MCF 10A (cell line): ENCODE measurements around the gene RAD51B. TPM values are rescaled to one million over a fixed set of nuclear protein-coding genes. Genes with fewer than 3 reads are reported as not detected.
A peak's percentile ranks its signal among the peaks of the same experiment; 100 is the strongest.

Experiments used
- BruUV-seq: library from RNA; stranded (reverse); fragments of 400-500 nt; replicated peaks from 2 replicates; lab custom pipeline; 2021; lab: Mats Ljungman, UMichigan
- CTCF ChIA-PET: fragments of 300-600 bp; sonication (Branson Sonifier 250); formaldehyde crosslinking; extraction: SDS; loops from one replicate; lab custom pipeline; 2021; ENCODE audit warnings: antibody characterized with exemption, inconsistent platforms; lab: Yijun Ruan, JAX
- POLR2A ChIA-PET: fragments of 300-600, 350-650 bp; sonication (Branson Sonifier 250); formaldehyde crosslinking; extraction: SDS; loops from one replicate; lab custom pipeline; 2020; ENCODE audit warnings: antibody characterized with exemption, inconsistent platforms; lab: Yijun Ruan, JAX
- DNase-seq: peaks from one replicate; pipeline ENCODE4 v3.0.0-alpha.2; 2018; ENCODE audit not compliant: unreplicated experiment
- H3K27ac Mint-ChIP-seq: one replicate; pipeline ENCODE4 v1.8.0; 2022; ENCODE audit warnings: mild to moderate bottlenecking, low read depth, mixed read lengths; ENCODE audit not compliant: unreplicated experiment
- H3K27me3 Mint-ChIP-seq: one replicate; pipeline ENCODE4 v1.8.0; 2022; ENCODE audit warnings: mixed read lengths; ENCODE audit not compliant: insufficient read depth, unreplicated experiment
- H3K36me3 Mint-ChIP-seq: one replicate; pipeline ENCODE4 v1.8.0; 2022; ENCODE audit warnings: mild to moderate bottlenecking, moderate library complexity, mixed read lengths; ENCODE audit not compliant: insufficient read depth, unreplicated experiment
- H3K4me1 Mint-ChIP-seq: one replicate; pipeline ENCODE4 v1.8.0; 2022; ENCODE audit warnings: mixed read lengths; ENCODE audit not compliant: insufficient read depth, unreplicated experiment
- H3K4me3 Mint-ChIP-seq: one replicate; pipeline ENCODE4 v1.8.0; 2022; ENCODE audit warnings: mild to moderate bottlenecking, moderate library complexity, mixed read lengths; ENCODE audit not compliant: unreplicated experiment
- H3K9me3 Mint-ChIP-seq: one replicate; pipeline ENCODE4 v1.8.0; 2022; ENCODE audit warnings: mixed read lengths; ENCODE audit not compliant: unreplicated experiment
- CTCF ChIP-seq: fragments of 200-600 bp; IDR thresholded peaks from one replicate; pipeline ENCODE4 v1.8.0; 2022; ENCODE audit warnings: antibody characterized with exemption, mild to moderate bottlenecking; ENCODE audit not compliant: unreplicated experiment
- intact Hi-C: fragments of 100-400 bp; cut with micrococcal nuclease; formaldehyde crosslinking; loops from 2 replicates; pipeline ENCODE4 v1.14.1; 2022
- total RNA-seq: library from RNA; stranded (reverse); gene quantifications from 2 replicates; pipeline ENCODE4 v1.2.3, GENCODE V29; 2022

The RAD51B gene
- total RNA-seq, 1 experiment from 2014 or later = 14.6 TPM

DNA sequence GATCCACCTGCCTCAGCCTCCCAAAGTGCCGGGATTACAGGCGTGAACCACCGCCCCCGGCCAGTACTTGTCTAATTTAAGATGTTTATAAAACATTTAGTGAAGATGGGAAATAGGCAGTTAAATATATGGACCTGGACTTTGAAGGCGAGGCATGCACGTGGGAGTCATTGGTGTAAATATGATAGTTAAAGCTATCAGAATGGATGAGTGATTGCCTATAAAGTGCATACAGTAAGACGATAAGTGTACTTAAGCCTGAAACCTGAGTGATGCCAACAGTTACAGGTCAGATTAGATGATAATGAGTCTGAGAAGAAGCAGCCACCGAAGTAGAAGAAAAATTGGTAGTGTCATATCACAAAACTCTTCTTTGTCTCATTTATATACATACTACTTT, 11.5 kb downstream of the RAD51B start:
- intact Hi-C loops = no loop called here
- no peak for TF ChIP-seq CTCF
- Mint-ChIP-seq H3K27ac (no peak overlapping the region), H3K36me3 (peaks cover 20% of the 10 kb centered on the region), H3K9me3 (no peaks in the 10 kb centered on the region), H3K27me3 (no peaks in the 10 kb centered on the region), H3K4me3 (no peak overlapping the region), H3K4me1 (no peaks in the 10 kb centered on the region)
- CTCF ChIA-PET = no interaction called here
- POLR2A ChIA-PET = interaction anchor here (0.7 kb wide), 2 partner anchors 19 to 97 kb away, joined by 3 read pairs; no protein-coding TSS in a partner anchor
- DNase-seq = no peak
- BruUV-seq = no TSS peak

- H3K36me3 Mint-ChIP-seq = peaks cover 10% of the 10 kb centered on the region
Observed at GRCh38 chr14:67833403-67833802, 13.8 kb downstream of the RAD51B start.

GRCh38 chr14:67835596-67835995, 16.0 kb downstream of the RAD51B start:
- TF ChIP-seq CTCF = no peak
- no peaks in the 10 kb centered on the region for H3K9me3 Mint-ChIP-seq
- peaks cover 7% of the 10 kb centered on the region for H3K36me3 Mint-ChIP-seq
- no peaks in the 10 kb centered on the region for H3K4me1 Mint-ChIP-seq
- H3K4me3 Mint-ChIP-seq = no peak overlapping the region
- no TSS peak for BruUV-seq
- POLR2A ChIA-PET = no interaction called here
- DNase-seq = no peak
- CTCF ChIA-PET = interaction anchor here (0.6 to 1.4 kb wide), 9 partner anchors 8 to 987 kb away, joined by 3 to 5 read pairs (median 3); no protein-coding TSS in a partner anchor
- H3K27me3 Mint-ChIP-seq = no peaks in the 10 kb centered on the region
- no peak overlapping the region for H3K27ac Mint-ChIP-seq
- intact Hi-C loops = no loop called here

More at GRCh38 chr14:67833403-67833802, 13.8 kb downstream of the RAD51B start:
- DNase-seq = no peak
- H3K4me1 Mint-ChIP-seq = no peaks in the 10 kb centered on the region
- H3K27me3 Mint-ChIP-seq = no peaks in the 10 kb centered on the region
- CTCF ChIA-PET = interaction anchor here (1.2 kb wide), 1 partner anchor 1011 kb away, joined by 4 read pairs; no protein-coding TSS in a partner anchor
- POLR2A ChIA-PET = no interaction called here
- intact Hi-C loops = no loop called here
- no peak overlapping the region for H3K27ac Mint-ChIP-seq
- no peaks in the 10 kb centered on the region for H3K9me3 Mint-ChIP-seq
- BruUV-seq = no TSS peak
- no peak overlapping the region for H3K4me3 Mint-ChIP-seq
- no peak for TF ChIP-seq CTCF

GRCh38 chr14:67837011-67837624, 17.5 kb downstream of the RAD51B start:
- H3K36me3 Mint-ChIP-seq = peaks cover 7% of the 10 kb centered on the region
- ChIA-PET POLR2A (interaction anchor here (1.1 kb wide), 1 partner anchor 21 kb away, joined by 5 read pairs; the partner anchor contains the start of gene ZFYVE26), CTCF (interaction anchor here (0.6 to 1.9 kb wide), 17 partner anchors 9 to 1025 kb away, joined by 3 to 23 read pairs (median 4); partner anchors contain the start of gene RAD51B)
- H3K27ac Mint-ChIP-seq = no peak overlapping the region
- DNase-seq = peak; percentile 73
- H3K9me3 Mint-ChIP-seq = no peaks in the 10 kb centered on the region
- intact Hi-C loops = no loop called here
- H3K4me1 Mint-ChIP-seq = no peaks in the 10 kb centered on the region
- TF ChIP-seq CTCF = peak; percentile 73
- no peaks in the 10 kb centered on the region for H3K27me3 Mint-ChIP-seq
- no peak overlapping the region for H3K4me3 Mint-ChIP-seq
- no TSS peak for BruUV-seq
